Stimulated activated naive CD8-positive, alpha-beta T cell treated with anti-CD3 and anti-CD28 coated beads, Interleukin-15, amount 100 ng/mL, for 72 hours (primary cell): ENCODE results near the gene FAM156A.
A peak's percentile ranks its signal among the peaks of the same experiment; 100 is the strongest.
"Not testable (repeated sequence)": the region's sequence is repeated elsewhere in the genome, so short reads cannot be mapped to it uniquely, and the experiment has no call there.

Source experiments
- ATAC-seq: fragments of 150-1000 bp; cut with Tn5 transposase; 2 replicates; pipeline ENCODE4 v1.10.0; 2021; ENCODE audit warnings: mild to moderate bottlenecking, moderate library complexity
- DNase-seq, 2 donors: peaks; one replicate each; pipeline ENCODE4 v3.0.0; 2021 to 2022
- H3K27ac Mint-ChIP-seq, 2 donors: one replicate each; pipeline ENCODE4 v1.8.0; 2022; ENCODE audit warnings: mild to moderate bottlenecking in 2 of 2, mixed read lengths in 2 of 2, moderate library complexity in 2 of 2
- H3K27me3 Mint-ChIP-seq: one replicate; pipeline ENCODE4 v1.8.0; 2022; ENCODE audit warnings: mixed read lengths
- H3K4me1 Mint-ChIP-seq: one replicate; pipeline ENCODE4 v1.8.0; 2022; ENCODE audit warnings: mild to moderate bottlenecking, mixed read lengths
- H3K4me3 Mint-ChIP-seq, 2 donors: one replicate each; pipeline ENCODE4 v1.8.0; 2022; ENCODE audit warnings: mild to moderate bottlenecking in 2 of 2, mixed read lengths in 2 of 2, moderate library complexity in 1 of 2
- H3K9me3 Mint-ChIP-seq, 2 donors: one replicate each; pipeline ENCODE4 v1.8.0; 2022; ENCODE audit warnings: mixed read lengths in 2 of 2

FAM156A gene

DNA sequence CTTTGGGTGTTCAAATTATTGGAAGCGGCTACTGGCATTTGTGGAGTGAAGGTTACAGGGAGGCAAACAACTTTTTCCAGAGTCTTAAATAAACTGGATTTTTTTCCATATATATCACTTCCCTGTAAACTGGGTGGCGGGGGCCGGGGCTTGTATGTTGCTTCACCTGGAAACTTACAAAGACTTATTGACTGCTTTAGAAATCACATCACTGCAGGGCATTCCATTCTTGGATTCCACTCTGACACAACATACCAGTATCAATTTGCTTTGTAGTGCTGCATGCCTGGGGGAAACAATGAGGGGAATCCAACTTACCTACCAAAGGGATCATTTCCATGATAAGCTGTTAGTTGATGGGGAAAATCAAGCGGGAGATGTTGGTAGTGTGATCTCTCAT lies 21.7 kb upstream of the FAM156A start:
- Mint-ChIP-seq H3K4me1 (peaks cover 5% of the 10 kb centered on the region), H3K9me3 (no peaks in the 10 kb centered on the region), H3K27ac (no peak overlapping the region), H3K27me3 (no peaks in the 10 kb centered on the region), H3K4me3 (no peak overlapping the region)
- no peak for DNase-seq
- no peak for ATAC-seq

DNA sequence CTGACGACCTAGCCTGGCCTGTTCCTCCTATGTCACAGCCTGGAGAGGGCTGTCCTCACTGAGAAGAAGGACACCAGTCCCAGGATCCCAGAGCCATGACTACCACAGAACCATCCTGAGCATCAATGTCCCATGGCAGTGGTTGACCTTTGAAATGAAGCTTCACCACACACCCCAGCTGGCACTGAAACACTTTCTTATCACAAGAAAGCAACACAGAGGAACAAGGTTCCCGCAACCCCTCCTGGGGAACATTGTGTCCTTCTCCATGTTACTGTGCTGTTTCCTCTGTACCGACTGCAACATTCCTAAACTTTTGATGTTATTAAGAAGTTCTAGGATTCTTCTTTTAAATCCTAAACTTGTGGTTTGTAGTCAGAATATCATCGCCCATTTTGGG lies 21.2 kb upstream of the FAM156A start:
- ATAC-seq (no peak), DNase-seq (no peak)
- Mint-ChIP-seq H3K4me1 (peaks cover 5% of the 10 kb centered on the region), H3K27ac (no peak overlapping the region), H3K4me3 (no peak overlapping the region), H3K9me3 (no peaks in the 10 kb centered on the region), H3K27me3 (no peaks in the 10 kb centered on the region)

GRCh38 chrX:52977953-52978352 lies 19.6 kb upstream of the FAM156A start:
- Mint-ChIP-seq H3K4me1 (peaks cover 5% of the 10 kb centered on the region), H3K27me3 (no peaks in the 10 kb centered on the region), H3K27ac (no peak overlapping the region), H3K4me3 (no peak overlapping the region), H3K9me3 (no peaks in the 10 kb centered on the region)
- ATAC-seq = no peak
- no peak for DNase-seq

DNA sequence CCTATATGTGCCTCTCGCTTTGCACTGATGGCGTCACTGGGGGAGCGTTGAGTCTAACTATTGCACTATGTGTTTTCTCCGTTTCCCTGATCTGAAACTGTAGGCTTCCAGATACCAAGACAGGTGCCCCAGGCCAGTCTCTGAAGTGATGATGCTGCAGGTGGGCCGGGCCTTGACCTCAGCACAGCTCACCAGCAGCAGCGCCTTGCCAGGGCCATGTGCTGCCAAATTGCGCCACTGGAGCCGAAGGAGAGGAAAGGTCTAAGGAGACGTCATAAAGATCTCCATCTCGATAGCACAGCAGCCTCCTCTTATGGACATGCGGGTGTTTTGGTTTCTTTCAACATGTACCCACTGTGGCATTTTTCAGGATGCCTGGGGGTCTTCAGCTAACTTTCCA lies 17.3 kb upstream of the FAM156A start:
- not testable (repeated sequence) for ATAC-seq, H3K9me3 Mint-ChIP-seq, H3K4me3 Mint-ChIP-seq, H3K4me1 Mint-ChIP-seq, H3K27me3 Mint-ChIP-seq, DNase-seq, H3K27ac Mint-ChIP-seq

GRCh38 chrX:52974336-52974992 lies 16.1 kb upstream of the FAM156A start:
- not testable (repeated sequence) for H3K27me3 Mint-ChIP-seq, ATAC-seq

GRCh38 chrX:52967922-52968321 lies 9.6 kb upstream of the FAM156A start:
- not testable (repeated sequence) for H3K27me3 Mint-ChIP-seq, ATAC-seq, H3K27ac Mint-ChIP-seq, H3K9me3 Mint-ChIP-seq, DNase-seq, H3K4me3 Mint-ChIP-seq, H3K4me1 Mint-ChIP-seq

More at GRCh38 chrX:52974336-52974992, 16.1 kb upstream of the FAM156A start:
- not testable (repeated sequence) for H3K4me3 Mint-ChIP-seq, H3K27ac Mint-ChIP-seq, H3K9me3 Mint-ChIP-seq, H3K4me1 Mint-ChIP-seq, DNase-seq

- H3K4me3 Mint-ChIP-seq, H3K9me3 Mint-ChIP-seq, ATAC-seq, H3K27ac Mint-ChIP-seq, H3K4me1 Mint-ChIP-seq, DNase-seq, H3K27me3 Mint-ChIP-seq: not testable (repeated sequence)
Observed at GRCh38 chrX:52966993-52967738, 8.8 kb upstream of the FAM156A start.

GRCh38 chrX:52958961-52959360 lies 643 bp upstream of the FAM156A start:
- DNase-seq, H3K27ac Mint-ChIP-seq, H3K4me1 Mint-ChIP-seq, H3K9me3 Mint-ChIP-seq, H3K27me3 Mint-ChIP-seq, H3K4me3 Mint-ChIP-seq: not testable (repeated sequence)
- ATAC-seq = peak; percentile 24

DNA sequence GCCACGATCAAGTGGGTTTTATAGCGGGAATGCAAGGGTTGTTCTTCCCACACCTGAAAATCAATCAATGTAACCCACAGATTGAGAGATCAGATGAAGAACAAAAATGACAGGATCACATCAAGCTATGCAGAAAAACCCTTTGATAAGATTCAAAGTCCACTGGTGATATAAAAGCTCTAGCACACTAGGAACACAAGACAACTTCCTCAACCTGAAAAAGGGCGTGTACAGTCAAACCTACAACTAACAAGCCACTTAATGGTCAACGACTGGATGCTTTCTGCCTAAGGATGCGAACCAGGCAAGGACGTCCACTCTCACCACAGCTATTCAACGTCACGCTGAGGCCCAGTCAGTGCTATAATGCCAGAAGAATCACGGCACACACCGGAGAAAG lies 8.4 kb downstream of the FAM156A start:
- DNase-seq, ATAC-seq, H3K4me3 Mint-ChIP-seq, H3K4me1 Mint-ChIP-seq, H3K27ac Mint-ChIP-seq, H3K9me3 Mint-ChIP-seq, H3K27me3 Mint-ChIP-seq: not testable (repeated sequence)

DNA sequence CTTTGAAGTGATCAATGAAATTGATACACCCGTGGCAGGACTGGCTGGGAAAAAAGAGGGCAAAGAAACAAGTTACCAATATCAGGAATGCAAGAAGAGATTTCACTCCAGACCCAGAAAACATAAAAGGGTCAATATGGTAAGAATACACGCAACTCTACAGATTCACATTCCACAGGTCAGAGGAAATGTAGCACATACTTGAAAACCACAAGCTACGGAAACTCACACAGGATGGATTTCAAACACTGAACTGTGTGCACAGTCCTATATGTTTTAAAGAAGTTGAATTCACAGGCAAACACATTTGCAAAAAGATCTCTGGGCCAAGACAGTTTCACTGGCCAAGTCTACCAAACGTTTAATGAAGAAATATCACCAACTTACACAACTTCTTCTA lies 9.0 kb downstream of the FAM156A start:
- H3K4me3 Mint-ChIP-seq, ATAC-seq, H3K27ac Mint-ChIP-seq, H3K27me3 Mint-ChIP-seq, H3K4me1 Mint-ChIP-seq, DNase-seq, H3K9me3 Mint-ChIP-seq: not testable (repeated sequence)

DNA sequence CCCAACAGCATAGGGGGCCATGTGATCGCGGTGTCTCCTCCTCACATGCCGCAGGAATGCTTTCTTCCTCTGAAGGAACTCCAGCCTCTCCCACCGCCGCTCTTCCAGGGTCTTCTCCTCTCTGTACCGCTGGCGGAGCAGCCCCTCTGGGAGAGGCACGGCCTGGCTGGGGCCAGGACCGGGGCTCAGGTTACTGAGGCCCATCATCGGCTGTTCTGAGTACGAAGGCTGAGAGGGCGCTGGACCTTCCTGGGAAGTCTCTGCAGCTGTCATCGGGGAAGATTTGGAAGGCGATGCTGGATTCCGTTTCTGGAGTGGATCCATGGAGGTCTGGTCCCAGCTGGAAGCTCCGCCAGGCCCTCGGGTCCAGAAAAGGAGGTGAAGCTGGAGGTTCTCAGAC lies 10.1 kb downstream of the FAM156A start:
- H3K27ac Mint-ChIP-seq, ATAC-seq, H3K4me1 Mint-ChIP-seq, H3K4me3 Mint-ChIP-seq, DNase-seq, H3K27me3 Mint-ChIP-seq, H3K9me3 Mint-ChIP-seq: not testable (repeated sequence)

DNA sequence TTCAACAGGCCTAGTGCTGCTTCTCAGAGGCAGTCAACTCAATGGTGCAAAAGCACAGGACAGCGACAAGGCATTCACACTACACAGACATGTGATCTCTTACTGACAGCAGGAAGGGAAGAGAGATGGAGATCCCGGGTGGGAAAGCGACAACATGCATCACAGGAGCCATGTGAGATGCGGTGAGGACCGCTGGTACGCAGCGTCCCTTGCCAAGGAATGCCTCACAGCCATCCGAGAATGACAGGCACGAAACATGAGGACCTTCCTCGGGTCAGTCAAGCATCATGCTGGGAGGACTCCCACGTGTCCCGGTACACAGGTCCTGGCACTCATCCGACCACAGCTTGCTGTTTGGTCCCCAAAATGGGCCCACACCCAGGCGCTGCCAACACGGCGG lies 10.8 kb downstream of the FAM156A start:
- H3K4me1 Mint-ChIP-seq, H3K9me3 Mint-ChIP-seq, ATAC-seq, H3K27ac Mint-ChIP-seq, DNase-seq, H3K4me3 Mint-ChIP-seq, H3K27me3 Mint-ChIP-seq: not testable (repeated sequence)

DNA sequence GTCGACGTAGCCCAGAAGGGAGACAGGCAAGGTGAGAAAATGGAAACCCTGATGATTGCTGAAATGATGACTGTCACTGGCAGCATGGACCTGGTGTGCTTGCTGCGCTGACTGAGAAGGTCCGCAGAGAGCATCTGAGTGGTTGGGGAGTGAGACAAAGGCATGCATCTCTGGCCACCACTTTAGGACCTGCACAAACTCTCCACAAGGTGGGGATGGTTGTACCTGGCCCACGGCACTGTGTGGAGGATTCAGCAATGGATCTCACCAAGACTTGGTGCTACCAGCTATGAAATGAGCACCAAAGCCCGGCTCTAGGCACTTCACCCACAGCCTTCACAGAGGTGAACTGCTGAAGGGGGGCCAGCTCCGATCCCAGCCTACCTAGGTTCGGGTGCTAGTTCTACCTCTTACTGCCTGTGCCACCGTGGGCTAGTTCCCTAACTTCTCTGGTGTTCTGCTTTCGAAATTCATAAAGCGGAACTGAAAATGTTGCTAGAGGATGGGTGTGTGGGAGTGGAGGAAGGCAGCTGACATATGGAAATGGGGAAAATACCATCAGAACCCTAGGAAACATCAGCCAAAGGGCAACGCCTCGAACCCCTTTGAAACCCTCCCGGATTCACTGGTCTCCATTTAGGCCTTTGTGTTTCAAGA lies 12.4 kb downstream of the FAM156A start:
- H3K27me3 Mint-ChIP-seq, H3K9me3 Mint-ChIP-seq, ATAC-seq, DNase-seq, H3K4me1 Mint-ChIP-seq, H3K4me3 Mint-ChIP-seq, H3K27ac Mint-ChIP-seq: not testable (repeated sequence)

GRCh38 chrX:52941728-52942127 lies 16.6 kb downstream of the FAM156A start:
- not testable (repeated sequence) for H3K4me1 Mint-ChIP-seq, H3K27me3 Mint-ChIP-seq, H3K9me3 Mint-ChIP-seq, ATAC-seq, H3K27ac Mint-ChIP-seq, H3K4me3 Mint-ChIP-seq, DNase-seq

- not testable (repeated sequence) for DNase-seq, H3K4me3 Mint-ChIP-seq, ATAC-seq, H3K9me3 Mint-ChIP-seq, H3K4me1 Mint-ChIP-seq, H3K27ac Mint-ChIP-seq, H3K27me3 Mint-ChIP-seq
Observed at GRCh38 chrX:52940704-52941103, 17.6 kb downstream of the FAM156A start.

DNA sequence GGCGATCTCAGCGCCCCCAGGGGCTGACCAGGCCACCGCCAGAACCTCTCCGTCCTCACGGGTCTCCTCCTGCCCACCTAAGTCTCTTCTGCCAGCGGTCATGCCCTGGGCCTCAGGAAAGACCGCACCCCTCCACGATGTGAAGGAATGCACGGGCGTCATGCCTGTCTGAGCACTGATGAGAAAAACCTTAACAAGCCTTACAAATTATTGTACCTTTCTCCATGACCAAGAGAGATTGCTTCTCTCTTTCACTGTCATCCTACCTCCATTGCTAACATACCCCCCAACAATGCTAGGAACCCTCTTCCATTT lies 22.9 kb downstream of the FAM156A start:
- not testable (repeated sequence) for H3K9me3 Mint-ChIP-seq, DNase-seq, H3K4me1 Mint-ChIP-seq, ATAC-seq, H3K27me3 Mint-ChIP-seq
- peak overlapping the region; percentile 94 for H3K4me3 Mint-ChIP-seq
- peak overlapping the region; percentile 98 to 99 for H3K27ac Mint-ChIP-seq
